HEK293 (cell line): ENCODE results near the gene FGF8.

Source experiments
- CTCF ChIP-seq: fragments of 450-650 bp; formaldehyde crosslinking; IDR thresholded peaks from 2 replicates; pipeline ENCODE4 v1.5.1; 2016; ENCODE audit warnings: missing biosample characterization, missing genetic modification characterization
- ZBTB1 ChIP-seq: fragments of 450-650 bp; formaldehyde crosslinking; IDR thresholded peaks from 2 replicates; pipeline ENCODE4 v1.5.1; 2016; ENCODE audit warnings: missing biosample characterization, missing genetic modification characterization
- ZNF10 ChIP-seq: fragments of 450-650 bp; formaldehyde crosslinking; IDR thresholded peaks from 2 replicates; pipeline ENCODE4 v1.5.1; 2017; ENCODE audit warnings: missing biosample characterization, missing genetic modification characterization
- ZNF510 ChIP-seq: fragments of 450-650 bp; formaldehyde crosslinking; IDR thresholded peaks from 2 replicates; pipeline ENCODE4 v1.5.1; 2018; ENCODE audit warnings: mild to moderate bottlenecking, missing genetic modification characterization, missing biosample characterization; ENCODE audit not compliant: insufficient replicate concordance
- ZNF629 ChIP-seq: fragments of 450-650 bp; formaldehyde crosslinking; IDR thresholded peaks from 2 replicates; pipeline ENCODE4 v1.5.1; 2017; ENCODE audit warnings: missing biosample characterization, missing genetic modification characterization
- ZNF704 ChIP-seq: fragments of 450-650 bp; formaldehyde crosslinking; IDR thresholded peaks from 2 replicates; pipeline ENCODE4 v1.5.1; 2016; ENCODE audit warnings: missing biosample characterization, missing genetic modification characterization

- TF ChIP-seq ZNF629 (tag by site-specific recombination) (no peak), ZBTB1 (tag by site-specific recombination) (no peak), CTCF (no peak), ZNF704 (tag by site-specific recombination) (no peak), ZNF10 (tag by site-specific recombination) (no peak), ZNF510 (no peak)
Measured at GRCh38 chr10:101776161-101776817, 375 bp upstream of the FGF8 start.
